ENCODE data around the gene SLC33A1. TPM values are rescaled to one million over a fixed set of nuclear protein-coding genes. Genes with fewer than 3 reads are reported as not detected.
A peak's percentile ranks its signal among the peaks of the same experiment; 100 is the strongest.

SLC33A1 gene
- polyA plus RNA-seq, 1 donor from 2014 or later = 16.1 TPM

DNA sequence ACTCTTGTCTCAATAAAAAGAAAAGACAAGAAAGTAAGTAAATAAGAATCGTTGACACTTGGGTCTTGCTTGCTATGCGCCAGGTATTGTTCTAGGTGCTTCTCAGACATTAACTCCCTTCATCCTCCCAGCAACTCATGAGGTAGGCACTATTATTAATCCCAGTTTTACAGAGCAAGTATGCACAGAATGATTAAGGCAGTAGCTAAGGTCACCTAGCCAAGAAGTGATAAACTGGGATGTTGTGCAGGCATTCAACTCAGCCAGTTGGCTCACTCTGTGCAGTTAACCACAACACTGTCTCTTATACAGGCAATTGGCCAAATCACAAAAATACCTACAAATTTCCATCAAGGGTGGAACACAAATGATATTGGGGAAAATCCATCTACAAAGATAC is 46.4 kb downstream of the SLC33A1 start:
- H3K9me2 ChIP-seq (ENCODE audit: insufficient read depth, low read length) = no peaks in the 10 kb centered on the region
- no peaks in the 10 kb centered on the region for H3K9me3 ChIP-seq (ENCODE audit: low read length)
- H3K27me3 ChIP-seq (ENCODE audit: insufficient read depth, low read depth, low read length) = no peaks in the 10 kb centered on the region
- no peak overlapping the region for H3K4me3 ChIP-seq (ENCODE audit: low read length)
- TF ChIP-seq, protein P1, sequence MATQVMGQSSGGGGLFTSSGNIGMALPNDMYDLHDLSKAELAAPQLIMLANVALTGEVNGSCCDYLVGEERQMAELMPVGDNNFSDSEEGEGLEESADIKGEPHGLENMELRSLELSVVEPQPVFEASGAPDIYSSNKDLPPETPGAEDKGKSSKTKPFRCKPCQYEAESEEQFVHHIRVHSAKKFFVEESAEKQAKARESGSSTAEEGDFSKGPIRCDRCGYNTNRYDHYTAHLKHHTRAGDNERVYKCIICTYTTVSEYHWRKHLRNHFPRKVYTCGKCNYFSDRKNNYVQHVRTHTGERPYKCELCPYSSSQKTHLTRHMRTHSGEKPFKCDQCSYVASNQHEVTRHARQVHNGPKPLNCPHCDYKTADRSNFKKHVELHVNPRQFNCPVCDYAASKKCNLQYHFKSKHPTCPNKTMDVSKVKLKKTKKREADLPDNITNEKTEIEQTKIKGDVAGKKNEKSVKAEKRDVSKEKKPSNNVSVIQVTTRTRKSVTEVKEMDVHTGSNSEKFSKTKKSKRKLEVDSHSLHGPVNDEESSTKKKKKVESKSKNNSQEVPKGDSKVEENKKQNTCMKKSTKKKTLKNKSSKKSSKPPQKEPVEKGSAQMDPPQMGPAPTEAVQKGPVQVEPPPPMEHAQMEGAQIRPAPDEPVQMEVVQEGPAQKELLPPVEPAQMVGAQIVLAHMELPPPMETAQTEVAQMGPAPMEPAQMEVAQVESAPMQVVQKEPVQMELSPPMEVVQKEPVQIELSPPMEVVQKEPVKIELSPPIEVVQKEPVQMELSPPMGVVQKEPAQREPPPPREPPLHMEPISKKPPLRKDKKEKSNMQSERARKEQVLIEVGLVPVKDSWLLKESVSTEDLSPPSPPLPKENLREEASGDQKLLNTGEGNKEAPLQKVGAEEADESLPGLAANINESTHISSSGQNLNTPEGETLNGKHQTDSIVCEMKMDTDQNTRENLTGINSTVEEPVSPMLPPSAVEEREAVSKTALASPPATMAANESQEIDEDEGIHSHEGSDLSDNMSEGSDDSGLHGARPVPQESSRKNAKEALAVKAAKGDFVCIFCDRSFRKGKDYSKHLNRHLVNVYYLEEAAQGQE (IDR thresholded peaks at IDR 0.05; ENCODE audit: borderline replicate concordance) = no peak
- no peak for TF ChIP-seq POLR2AphosphoS5 (IDR thresholded peaks at IDR 0.05)
- TF ChIP-seq MXI1 (conservative IDR thresholded peaks at IDR 0.05; ENCODE audit: poor library complexity, severe bottlenecking) = no peak
- no peak for TF ChIP-seq TAF1 (IDR thresholded peaks at IDR 0.05; ENCODE audit: low read depth)
- no peaks in the 10 kb centered on the region for H3K36me3 ChIP-seq (ENCODE audit: insufficient read depth, low read length)
- H2AFZ ChIP-seq (ENCODE audit: low read depth, low read length) = no peak overlapping the region
- H3K9ac ChIP-seq (ENCODE audit: low read length) = no peak overlapping the region
- no peaks in the 10 kb centered on the region for H3F3A ChIP-seq (ENCODE audit: insufficient read depth, low read length, poor library complexity, severe bottlenecking)
- no peak overlapping the region for H3K27ac ChIP-seq (ENCODE audit: low read length)
- H3K79me2 ChIP-seq (replicated peaks; ENCODE audit: insufficient read depth, low read length) = no peaks in the 10 kb centered on the region
- no peaks in the 10 kb centered on the region for H4K20me1 ChIP-seq (ENCODE audit: insufficient read depth)
- H3K4me2 ChIP-seq (ENCODE audit: low read length) = no peak overlapping the region

DNA sequence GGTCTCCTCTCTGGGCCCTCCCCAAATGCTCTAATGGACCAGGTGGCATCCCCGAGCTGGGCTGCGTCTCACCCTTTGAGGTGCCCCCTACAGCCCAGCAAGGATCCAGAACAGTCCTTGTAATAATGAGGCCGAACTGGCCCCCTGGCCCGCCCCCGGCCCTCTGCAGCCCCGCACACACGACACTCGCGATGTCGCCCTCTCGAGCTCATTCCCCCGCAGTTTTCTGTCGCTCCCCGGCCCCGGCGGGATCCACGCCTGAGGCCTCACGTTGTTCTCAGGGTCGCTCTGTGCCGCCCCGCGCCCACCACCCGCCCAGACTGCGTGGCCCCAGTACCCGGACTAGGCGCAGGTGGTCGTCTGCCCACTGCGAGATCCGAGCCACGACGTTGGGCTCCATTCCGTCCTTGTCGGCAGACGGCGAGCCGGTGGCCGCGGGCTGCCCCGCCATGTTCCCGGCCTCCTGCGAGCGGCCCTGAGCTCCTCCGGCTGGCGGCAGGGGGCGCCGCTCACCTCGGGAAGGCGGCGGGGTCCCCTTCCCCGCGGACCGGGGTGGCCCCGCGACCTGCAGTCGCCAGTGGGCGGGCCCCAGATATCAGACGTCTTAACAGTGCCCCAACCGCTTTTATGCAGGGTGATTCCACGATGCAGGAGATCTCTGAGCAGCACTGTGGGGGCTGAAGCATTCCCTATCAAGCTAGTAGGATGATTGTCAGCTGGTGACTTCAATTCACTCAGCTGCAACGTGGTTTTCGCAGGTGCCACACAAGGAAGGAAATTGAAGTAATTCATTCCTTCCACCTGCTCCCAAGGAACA is 48.2 kb downstream of the SLC33A1 start, which contains the start of gene C3orf33:
Gene C3orf33, minus strand, starts transcription at position 477 of the 817 bp plus-strand sequence. Its CDS starts 26 bp downstream, at position 451.
- H3K4me2 ChIP-seq (ENCODE audit: low read length) = no peak within 1 kb of the TSS
- H3K4me3 ChIP-seq (ENCODE audit: low read length) = peak within 1 kb of the TSS; percentile 78
- H3F3A ChIP-seq (ENCODE audit: insufficient read depth, low read length, poor library complexity, severe bottlenecking) = no peaks in the 10 kb centered on the region
- H4K20me1 ChIP-seq (ENCODE audit: insufficient read depth) = no peaks in the 10 kb centered on the region
- peak within 1 kb of the TSS; percentile 83 for H2AFZ ChIP-seq (ENCODE audit: low read depth, low read length)
- no peaks in the 10 kb centered on the region for H3K9me3 ChIP-seq (ENCODE audit: low read length)
- H3K27me3 ChIP-seq (ENCODE audit: insufficient read depth, low read depth, low read length) = no peaks in the 10 kb centered on the region
- H3K9me2 ChIP-seq (ENCODE audit: insufficient read depth, low read length) = no peaks in the 10 kb centered on the region
- peak within 1 kb of the TSS; percentile 47 for H3K27ac ChIP-seq (ENCODE audit: low read length)
- H3K9ac ChIP-seq (ENCODE audit: low read length) = peak within 1 kb of the TSS; percentile 79
- no peaks in the 10 kb centered on the region for H3K79me2 ChIP-seq (replicated peaks; ENCODE audit: insufficient read depth, low read length)
- TF ChIP-seq SMC3 (conservative IDR thresholded peaks at IDR 0.05; ENCODE audit: poor library complexity) (peak; percentile 72), MXI1 (conservative IDR thresholded peaks at IDR 0.05; ENCODE audit: poor library complexity, severe bottlenecking) (peak; percentile 74), POLR2AphosphoS5 (IDR thresholded peaks at IDR 0.05) (peak; percentile 59), TAF1 (IDR thresholded peaks at IDR 0.05; ENCODE audit: low read depth) (no peak), RAD21 (conservative IDR thresholded peaks at IDR 0.05) (peak; percentile 70), EZH2 (IDR thresholded peaks at IDR 0.05; ENCODE audit: borderline replicate concordance, insufficient read depth, low read length, poor library complexity, severe bottlenecking) (no peak), EP300 (conservative IDR thresholded peaks at IDR 0.05; ENCODE audit: poor library complexity, severe bottlenecking) (no peak)
- TF ChIP-seq, protein P1 (IDR thresholded peaks at IDR 0.05; ENCODE audit: borderline replicate concordance) = no peak
- TF ChIP-seq, protein P2, sequence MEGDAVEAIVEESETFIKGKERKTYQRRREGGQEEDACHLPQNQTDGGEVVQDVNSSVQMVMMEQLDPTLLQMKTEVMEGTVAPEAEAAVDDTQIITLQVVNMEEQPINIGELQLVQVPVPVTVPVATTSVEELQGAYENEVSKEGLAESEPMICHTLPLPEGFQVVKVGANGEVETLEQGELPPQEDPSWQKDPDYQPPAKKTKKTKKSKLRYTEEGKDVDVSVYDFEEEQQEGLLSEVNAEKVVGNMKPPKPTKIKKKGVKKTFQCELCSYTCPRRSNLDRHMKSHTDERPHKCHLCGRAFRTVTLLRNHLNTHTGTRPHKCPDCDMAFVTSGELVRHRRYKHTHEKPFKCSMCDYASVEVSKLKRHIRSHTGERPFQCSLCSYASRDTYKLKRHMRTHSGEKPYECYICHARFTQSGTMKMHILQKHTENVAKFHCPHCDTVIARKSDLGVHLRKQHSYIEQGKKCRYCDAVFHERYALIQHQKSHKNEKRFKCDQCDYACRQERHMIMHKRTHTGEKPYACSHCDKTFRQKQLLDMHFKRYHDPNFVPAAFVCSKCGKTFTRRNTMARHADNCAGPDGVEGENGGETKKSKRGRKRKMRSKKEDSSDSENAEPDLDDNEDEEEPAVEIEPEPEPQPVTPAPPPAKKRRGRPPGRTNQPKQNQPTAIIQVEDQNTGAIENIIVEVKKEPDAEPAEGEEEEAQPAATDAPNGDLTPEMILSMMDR (IDR thresholded peaks at IDR 0.05; ENCODE audit: poor library complexity, severe bottlenecking) = peak; percentile 94
- H3K36me3 ChIP-seq (ENCODE audit: insufficient read depth, low read length) = no peaks in the 10 kb centered on the region

All from neural cell (in vitro differentiated cells).